GM19438 (cell line): ENCODE results near the gene MTCH2.
"Not testable (repeated sequence)": the region's sequence is repeated elsewhere in the genome, so short reads cannot be mapped to it uniquely, and the experiment has no call there.

Source experiments
- ATAC-seq: cut with Tn5 transposase; IDR thresholded peaks from one replicate; pipeline ENCODE4 v1.9.1; 2021; ENCODE audit warnings: low read depth; ENCODE audit not compliant: unreplicated experiment

MTCH2 gene

GRCh38 chr11:47640506-47640905, 1.9 kb downstream of the MTCH2 start:
- not testable (repeated sequence) for ATAC-seq

GRCh38 chr11:47636331-47636730, 6.0 kb downstream of the MTCH2 start:
- ATAC-seq, result not testable (repeated sequence)

GRCh38 chr11:47631473-47631872, 10.9 kb downstream of the MTCH2 start:
- no peak for ATAC-seq

- ATAC-seq, result no peak
Measured at GRCh38 chr11:47628026-47628425, 14.3 kb downstream of the MTCH2 start.

DNA sequence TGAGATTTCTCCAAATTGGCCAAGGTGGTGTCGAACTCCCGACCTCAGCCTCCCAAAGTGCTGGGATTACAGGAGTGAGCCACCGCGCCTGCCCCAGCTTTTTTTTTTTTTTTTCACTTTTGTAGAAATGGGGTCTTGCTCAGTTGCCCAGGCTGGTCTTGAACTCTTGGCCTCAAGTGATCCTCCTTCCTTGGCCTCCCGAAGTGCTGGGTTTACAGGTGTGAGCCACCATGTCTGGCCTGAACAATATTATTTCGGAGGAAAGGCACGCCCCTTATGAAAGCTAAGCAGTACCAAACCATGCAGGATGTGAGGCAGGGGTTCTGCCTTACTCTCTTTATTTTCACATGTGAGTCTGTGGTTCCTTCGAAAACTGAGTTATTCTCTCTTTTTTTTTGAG, 16.1 kb downstream of the MTCH2 start:
- ATAC-seq, result no peak

- no peak for ATAC-seq
Measured at GRCh38 chr11:47620836-47621378, 21.5 kb downstream of the MTCH2 start.

DNA sequence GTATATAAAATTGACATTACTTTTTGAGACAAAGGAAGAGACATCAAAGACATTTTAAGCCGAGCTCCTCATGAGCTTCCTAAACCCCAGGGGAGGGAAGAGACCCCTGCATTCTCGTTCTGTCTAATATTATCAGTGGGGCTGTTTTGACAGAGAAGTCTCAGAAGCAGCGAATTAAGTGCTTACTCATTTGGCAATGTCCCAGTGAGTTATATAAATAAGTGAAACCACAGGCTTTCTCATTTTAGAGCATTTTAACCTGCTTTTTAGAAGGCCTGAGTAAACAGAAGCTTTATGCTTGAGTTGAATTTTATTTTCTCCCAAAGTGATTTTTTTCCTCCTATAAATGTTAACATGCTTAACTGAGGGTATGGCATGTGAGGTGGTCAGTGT, 24.9 kb downstream of the MTCH2 start:
- ATAC-seq, result no peak

GRCh38 chr11:47616726-47617416, 25.5 kb downstream of the MTCH2 start:
- no peak for ATAC-seq

GRCh38 chr11:47615249-47615648, 27.1 kb downstream of the MTCH2 start:
- no peak for ATAC-seq

DNA sequence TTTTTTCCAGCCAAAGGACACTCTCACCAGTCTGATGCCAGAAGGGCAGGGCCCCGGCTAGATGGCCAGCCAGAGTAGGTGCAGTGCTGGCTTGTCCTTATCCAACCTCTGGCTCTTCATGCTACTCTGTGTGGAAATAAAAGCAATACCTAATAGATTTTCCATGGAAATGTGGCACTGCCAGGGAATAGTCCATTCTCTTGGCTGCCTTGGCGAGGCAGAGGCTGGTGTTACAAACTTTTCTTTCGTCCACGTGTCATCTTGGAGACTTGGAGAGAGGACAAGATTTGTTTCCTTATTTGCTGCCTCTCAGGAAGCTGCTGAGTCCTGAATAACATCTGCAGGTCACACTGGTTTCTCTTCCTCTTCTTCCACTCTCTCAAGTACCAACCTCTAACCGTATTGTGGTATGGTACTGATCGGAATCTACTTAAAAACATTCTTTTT, 31.0 kb downstream of the MTCH2 start:
- peak; percentile 79 for ATAC-seq

- ATAC-seq, result no peak
Measured at GRCh38 chr11:47609675-47610074, 32.7 kb downstream of the MTCH2 start.

DNA sequence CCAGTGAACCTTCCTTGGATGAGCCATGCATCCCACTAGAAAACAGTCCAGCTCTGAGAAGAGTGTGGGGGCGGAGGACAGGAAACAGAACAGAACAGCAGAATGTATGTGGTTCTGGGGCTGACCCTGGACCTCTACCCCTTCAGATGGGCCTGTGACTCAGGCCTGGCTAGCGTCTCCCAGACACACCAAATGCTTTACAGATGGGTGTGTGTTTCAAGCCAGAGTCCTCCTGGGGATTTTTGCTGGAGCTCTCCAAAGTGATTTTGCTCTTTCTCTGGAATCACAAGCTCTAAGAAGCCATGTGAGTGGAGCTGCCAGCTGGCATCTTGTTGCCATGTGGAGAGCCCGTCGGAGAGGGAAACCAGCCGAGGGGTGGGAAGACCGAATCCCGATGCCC, 35.0 kb downstream of the MTCH2 start:
- ATAC-seq, result no peak

GRCh38 chr11:47606731-47607130, 35.6 kb downstream of the MTCH2 start:
- no peak for ATAC-seq

DNA sequence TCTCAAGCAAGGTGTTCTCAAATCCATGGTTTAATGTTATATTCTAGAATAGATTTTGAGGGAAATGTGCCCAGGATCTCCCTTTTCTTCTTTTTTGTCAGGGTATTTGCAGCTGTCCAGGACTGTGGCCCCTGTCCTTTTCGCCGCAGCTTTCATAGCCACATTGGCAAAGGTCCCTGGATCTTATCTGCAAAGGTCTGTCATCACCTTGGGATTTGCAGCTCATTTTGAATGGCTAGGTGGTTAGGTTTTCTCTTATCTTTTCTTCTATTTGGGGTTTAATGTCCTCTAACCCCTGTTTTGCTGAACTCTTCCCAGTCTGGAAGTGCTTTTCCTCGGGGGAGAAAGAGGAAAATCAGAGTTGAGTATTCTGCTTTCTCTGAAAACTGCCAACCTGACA, 36.4 kb downstream of the MTCH2 start:
- no peak for ATAC-seq

DNA sequence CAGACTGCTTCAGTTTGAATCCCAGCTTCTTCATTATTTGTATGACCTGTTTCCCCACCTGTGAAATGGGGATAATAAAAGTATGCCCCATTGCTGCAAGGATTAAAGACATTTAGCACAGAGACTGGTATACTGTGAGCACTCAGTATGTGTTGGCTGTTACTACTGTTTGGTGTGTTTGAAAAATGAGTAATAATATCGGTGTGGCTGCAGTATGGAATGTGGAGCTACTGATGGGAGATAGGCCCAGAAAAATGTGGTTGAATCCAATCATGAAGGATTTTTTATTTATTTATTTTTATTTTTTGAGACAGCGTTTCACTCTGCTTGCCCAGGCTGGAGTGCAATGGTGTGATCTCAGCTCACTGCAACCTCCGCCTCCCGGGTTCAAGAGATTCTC, 39.1 kb downstream of the MTCH2 start:
- no peak for ATAC-seq

DNA sequence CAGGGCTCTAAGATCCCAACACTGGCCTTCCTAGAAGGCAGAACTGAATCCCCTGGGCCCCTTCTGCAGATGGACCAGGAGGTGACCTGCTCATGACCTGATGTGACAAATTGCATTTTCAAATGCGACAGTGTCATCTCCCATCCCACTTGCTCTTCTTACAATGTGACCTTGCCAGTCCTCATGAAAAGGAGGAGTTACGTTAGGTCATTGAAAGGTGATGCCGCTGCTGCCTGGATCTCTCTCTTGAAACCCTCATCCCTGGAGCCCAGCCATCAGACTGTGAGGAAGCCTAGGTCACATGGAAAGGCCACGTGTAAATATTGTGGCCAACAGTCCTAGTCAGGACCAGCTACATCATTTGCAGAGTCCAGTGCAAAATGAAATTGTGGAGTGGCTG, 42.5 kb downstream of the MTCH2 start:
- no peak for ATAC-seq

DNA sequence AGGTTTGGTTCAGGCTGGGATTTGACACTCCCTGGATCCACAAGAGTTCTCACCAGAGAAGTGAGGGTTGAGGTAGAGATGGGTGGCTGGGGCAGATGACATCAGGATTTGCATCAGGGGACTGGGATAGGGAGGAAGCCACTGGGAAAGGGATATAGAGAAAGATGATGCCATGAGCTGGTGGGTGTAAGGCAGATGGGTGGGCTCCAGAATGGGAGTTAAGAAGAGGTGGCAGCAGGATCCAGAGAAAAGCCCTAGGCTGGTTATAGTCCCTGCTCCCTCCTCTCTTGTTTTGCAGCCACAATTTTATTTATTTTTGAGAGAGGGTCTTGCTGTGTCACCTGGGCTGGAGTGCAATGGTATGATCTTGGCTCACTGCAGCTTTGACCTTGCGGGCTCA, 46.4 kb downstream of the MTCH2 start:
- no peak for ATAC-seq

- ATAC-seq, result no peak
Measured at GRCh38 chr11:47595029-47595428, 47.3 kb downstream of the MTCH2 start.

DNA sequence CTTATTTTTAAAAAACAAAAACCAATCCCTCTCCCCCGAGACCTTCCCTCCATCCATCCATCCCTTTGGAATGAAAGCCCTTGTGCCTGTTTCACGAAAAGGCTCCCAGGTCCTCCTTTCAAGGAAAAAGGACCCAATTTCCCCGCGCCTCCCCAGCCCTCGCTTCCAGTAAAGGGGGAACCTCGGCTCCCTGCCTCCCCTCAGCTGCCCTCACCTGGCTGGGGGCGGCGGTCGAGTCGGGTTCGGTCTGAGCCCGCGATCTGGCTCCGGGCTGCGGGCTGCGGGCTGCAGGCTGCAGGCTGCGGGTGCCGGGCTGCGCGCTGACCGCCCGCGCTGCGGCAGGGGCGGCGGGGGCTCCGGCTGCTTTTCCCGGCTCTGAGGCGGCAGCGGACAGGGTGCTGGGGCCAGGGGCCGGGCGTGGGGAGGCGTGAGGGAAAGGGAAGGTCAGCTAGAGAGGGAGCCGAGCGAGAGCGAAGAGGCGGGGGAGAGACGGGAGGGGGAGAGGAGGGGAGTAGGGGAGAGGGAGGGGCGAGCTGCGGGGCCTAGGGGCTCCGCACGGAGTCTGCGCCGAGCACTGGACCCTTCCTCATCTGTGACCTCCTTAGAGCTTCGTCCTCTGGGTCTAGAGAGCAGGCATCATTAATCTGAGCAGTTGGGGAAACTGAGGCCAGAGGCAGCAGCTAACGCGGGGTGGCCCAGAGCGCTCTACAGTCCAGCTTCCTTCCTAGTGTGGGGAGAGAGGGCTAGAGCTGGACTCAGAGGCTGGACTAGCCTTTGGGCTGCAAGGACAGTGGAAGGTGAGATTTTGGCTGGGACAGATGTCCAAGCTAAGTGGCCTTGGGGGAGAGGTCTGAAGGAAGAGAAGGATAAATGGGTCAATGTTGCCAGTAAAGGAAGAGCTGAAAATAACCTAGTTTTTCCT, 48.2 kb downstream of the MTCH2 start, which contains the start of gene C1QTNF4:
Gene C1QTNF4, minus strand, starts transcription at position 478 of the 922 bp plus-strand sequence. CDS start 3,601 bp downstream, outside the sequence.
- ATAC-seq, result no peak

GRCh38 chr11:47593492-47593933, 48.8 kb downstream of the MTCH2 start:
- no peak for ATAC-seq

GRCh38 chr11:47592970-47593369, 49.4 kb downstream of the MTCH2 start:
- no peak for ATAC-seq
